HL-60 (cell line): ENCODE data around the gene ERBB4.

ENCODE experiments used
- DNase-seq, 2 experiments: peaks; one replicate each; pipeline ENCODE4 v3.0.0-alpha.2; 2010 to 2020; ENCODE audit warnings: low read depth in 1 of 2, low spot score in 1 of 2
- H3K27ac ChIP-seq: fragments of 250-450 bp; sonication (Bioruptor Pico); replicated peaks from 2 replicates; pipeline ENCODE4 v1.5.1; 2020; ENCODE audit warnings: mild to moderate bottlenecking, moderate library complexity
- H3K27me3 ChIP-seq: fragments of 250-450 bp; sonication (Bioruptor Pico); 2 replicates; pipeline ENCODE4 v1.5.1; 2021; ENCODE audit warnings: mild to moderate bottlenecking, moderate library complexity; ENCODE audit not compliant: insufficient read depth, poor library complexity, severe bottlenecking
- H3K4me3 ChIP-seq: replicated peaks from 2 replicates; pipeline ENCODE4 v1.5.1; 2011; ENCODE audit warnings: mild to moderate bottlenecking, control low read depth, low read length; ENCODE audit not compliant: insufficient read depth
- CTCF ChIP-seq: IDR thresholded peaks from one replicate; pipeline ENCODE4 v1.5.1; 2011; ENCODE audit warnings: low read length, control low read depth, inconsistent platforms; ENCODE audit not compliant: insufficient read depth
- GABPA ChIP-seq: IDR thresholded peaks from 2 replicates; pipeline ENCODE4 v1.6.1; 2012; ENCODE audit warnings: low read depth
- POLR2AphosphoS5 ChIP-seq: IDR thresholded peaks from 2 replicates; pipeline ENCODE4 v1.6.1; 2012; ENCODE audit warnings: low read depth
- REST ChIP-seq: IDR thresholded peaks from 2 replicates; pipeline ENCODE4 v1.6.1; 2012; ENCODE audit warnings: low read depth; ENCODE audit not compliant: insufficient replicate concordance
- SPI1 ChIP-seq: IDR thresholded peaks from 2 replicates; pipeline ENCODE4 v1.6.1; 2012; ENCODE audit warnings: low read depth, mild to moderate bottlenecking, borderline replicate concordance

Gene ERBB4

DNA sequence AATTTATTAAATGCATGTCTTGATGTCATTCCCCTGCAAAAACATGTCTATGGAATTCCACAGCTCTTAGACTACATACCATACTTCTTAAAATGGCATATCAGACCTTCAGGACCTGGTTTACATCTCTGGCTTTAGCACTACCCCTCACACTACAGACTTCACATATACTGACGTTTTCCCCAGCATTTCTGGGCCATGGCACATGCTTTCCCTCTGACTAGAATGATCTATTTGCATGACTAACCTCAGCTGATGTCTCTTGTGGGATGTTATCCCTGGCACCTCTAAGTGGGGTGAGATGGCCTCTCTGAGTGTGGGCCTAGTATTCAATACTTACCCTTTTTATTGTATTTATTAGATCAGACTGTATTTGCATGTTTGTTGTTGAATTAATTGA is 381.6 kb downstream of the ERBB4 start:
- no peak overlapping the region for H3K27ac ChIP-seq
- H3K27me3 ChIP-seq: no peaks in the 10 kb centered on the region
- TF ChIP-seq CTCF (no peak), SPI1 (no peak), GABPA (no peak), POLR2AphosphoS5 (no peak), REST (no peak)
- no peak for DNase-seq
- no peak overlapping the region for H3K4me3 ChIP-seq

DNA sequence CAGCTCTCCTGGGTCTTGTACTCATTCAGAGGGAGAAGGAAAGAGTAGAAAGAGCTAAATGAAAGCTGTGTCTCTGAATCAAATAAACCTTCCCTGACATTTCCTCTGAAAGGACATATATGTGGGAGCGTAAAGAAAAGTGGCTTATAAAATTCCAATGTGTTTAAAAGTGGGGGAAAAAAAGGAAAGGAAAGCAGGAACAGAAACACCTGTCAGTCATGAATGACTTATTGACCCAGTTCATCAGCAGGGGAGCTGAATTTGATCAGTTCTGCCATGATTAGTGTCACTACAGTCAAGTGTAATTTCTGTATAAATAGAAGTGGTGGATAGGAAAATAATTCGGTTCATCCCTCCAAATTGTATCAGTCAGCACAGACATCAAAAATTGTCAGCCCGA is 382.5 kb downstream of the ERBB4 start:
- Histone ChIP-seq H3K27ac (no peak overlapping the region), H3K27me3 (no peaks in the 10 kb centered on the region), H3K4me3 (no peak overlapping the region)
- no peak for TF ChIP-seq POLR2AphosphoS5
- no peak for TF ChIP-seq CTCF
- no peak for TF ChIP-seq GABPA
- no peak for TF ChIP-seq SPI1
- no peak for TF ChIP-seq REST
- no peak for DNase-seq

DNA sequence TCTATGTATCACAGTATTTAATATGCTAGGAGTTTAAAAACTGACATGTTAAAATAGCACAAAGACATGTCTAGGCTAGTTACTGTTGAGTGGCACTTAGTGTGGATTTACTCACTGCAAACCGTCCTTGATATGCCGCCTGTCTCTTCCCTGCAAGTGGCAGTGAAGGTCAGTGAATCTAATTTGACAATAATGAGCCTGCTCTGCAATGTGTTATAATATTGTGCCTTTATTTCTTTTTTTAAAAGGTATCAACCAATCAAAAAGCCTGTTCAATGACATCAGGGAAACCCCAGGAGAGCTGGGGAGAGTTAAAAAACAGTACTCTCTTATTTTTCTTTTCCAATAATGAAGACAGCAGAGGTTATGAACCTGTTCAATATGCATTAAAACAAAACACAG is 384.1 kb downstream of the ERBB4 start:
- Histone ChIP-seq H3K27ac (no peak overlapping the region), H3K27me3 (no peaks in the 10 kb centered on the region), H3K4me3 (no peak overlapping the region)
- no peak for DNase-seq
- TF ChIP-seq POLR2AphosphoS5 (no peak), CTCF (no peak), GABPA (no peak), REST (no peak), SPI1 (no peak)
